GM12878 (cell line): ENCODE results near the gene IP6K3. TPM values are rescaled to one million over a fixed set of nuclear protein-coding genes. Genes with fewer than 3 reads are reported as not detected.

Experiments used
- ATAC-seq: fragments of 200-7000 bp; cut with Tn5 transposase; 3 replicates; pipeline ENCODE4 v1.9.1; 2020; ENCODE audit warnings: mild to moderate bottlenecking, moderate library complexity
- BruUV-seq: library from RNA; stranded (reverse); fragments of 400-500 nt; replicated peaks from 2 replicates; lab custom pipeline; 2021; lab: Mats Ljungman, UMichigan
- CTCF ChIA-PET: fragments of 300-600 bp; sonication (Branson Sonifier 250); formaldehyde crosslinking; extraction: SDS; loops from one replicate; lab custom pipeline; 2021; ENCODE audit warnings: inconsistent platforms; lab: Yijun Ruan, JAX
- POLR2A ChIA-PET: fragments of 350-600 bp; formaldehyde crosslinking; extraction: SDS; loops from one replicate; lab custom pipeline; 2021; ENCODE audit warnings: inconsistent platforms; lab: Charles Lee
- RAD21 ChIA-PET: fragments of 300-600 bp; sonication (Branson Sonifier 250); formaldehyde crosslinking; loops from one replicate; lab custom pipeline; 2023; ENCODE audit warnings: antibody characterized with exemption; ENCODE audit not compliant: unreplicated experiment; lab: Charles Lee
- SMC1A ChIA-PET: fragments of 300-600 bp; sonication (Branson Sonifier 250); formaldehyde crosslinking; loops from one replicate; lab custom pipeline; 2023; ENCODE audit not compliant: unreplicated experiment, uncharacterized antibody; lab: Charles Lee
- DNase-seq: peaks from one replicate; pipeline ENCODE4 v3.0.0-alpha.2; 2011; ENCODE audit warnings: low read depth, low spot score
- FAIRE-seq: peaks from 3 replicates; lab custom pipeline; 2011; peaks lifted over from hg19 to GRCh38; lab: Jason Lieb, UNC
- H2AFZ ChIP-seq: 2 replicates; pipeline ENCODE4 v1.6.0; 2011; ENCODE audit warnings: low read depth, low read length, control low read depth; ENCODE audit not compliant: control insufficient read depth
- H3K27ac ChIP-seq: 2 replicates; pipeline ENCODE4 v1.5.1; 2011; ENCODE audit warnings: control low read depth; ENCODE audit not compliant: control insufficient read depth, insufficient read depth
- H3K27me3 ChIP-seq, 2 experiments: replicated peaks in 1 of 2; 2 replicates each; pipeline versions ENCODE4 v1.6.0 to v1.6.1; 2011; ENCODE audit warnings: low read length in 1 of 2; ENCODE audit not compliant: control insufficient read depth in 2 of 2, insufficient read depth in 2 of 2
- H3K36me3 ChIP-seq, 2 experiments: 2 replicates each; pipeline ENCODE4 v1.5.1; 2011; ENCODE audit warnings: low read length in 1 of 2; ENCODE audit not compliant: control insufficient read depth in 2 of 2, insufficient read depth in 2 of 2
- H3K4me1 ChIP-seq: 2 replicates; pipeline ENCODE4 v1.6.1; 2011; ENCODE audit warnings: mild to moderate bottlenecking, low read length, moderate library complexity, mixed read lengths; ENCODE audit not compliant: control insufficient read depth, insufficient read depth
- H3K4me2 ChIP-seq: 2 replicates; pipeline ENCODE4 v1.6.0; 2011; ENCODE audit warnings: control low read depth; ENCODE audit not compliant: control insufficient read depth, insufficient read depth
- H3K4me3 ChIP-seq: fragments of 200-600 bp; sonication (generic); 2 replicates; pipeline ENCODE4 v1.5.1; 2016
- H3K79me2 ChIP-seq: 2 replicates; pipeline ENCODE4 v1.6.0; 2011; ENCODE audit warnings: low read length; ENCODE audit not compliant: control insufficient read depth, insufficient read depth
- H3K9ac ChIP-seq: 2 replicates; pipeline ENCODE4 v1.8.0; 2011; ENCODE audit warnings: low read length, control low read depth, mixed read lengths; ENCODE audit not compliant: control insufficient read depth, insufficient read depth
- H3K9me3 ChIP-seq: replicated peaks from 3 replicates; pipeline ENCODE4 v1.5.1; 2011; ENCODE audit warnings: mild to moderate bottlenecking, low read length; ENCODE audit not compliant: control insufficient read depth, insufficient read depth
- H4K20me1 ChIP-seq: 2 replicates; pipeline ENCODE4 v1.6.0; 2011; ENCODE audit not compliant: control insufficient read depth, insufficient read depth
- ATF7 ChIP-seq: fragments of 450-650 bp; IDR thresholded peaks from 2 replicates; pipeline ENCODE4 v1.6.1; 2016; ENCODE audit warnings: low read depth, mild to moderate bottlenecking
- EZH2 ChIP-seq: IDR thresholded peaks from 2 replicates; pipeline ENCODE4 v1.6.1; 2012; ENCODE audit warnings: low read depth, mild to moderate bottlenecking, control low read depth, inconsistent platforms, low read length, borderline replicate concordance; ENCODE audit not compliant: control insufficient read depth
- FOXM1 ChIP-seq: IDR thresholded peaks from 2 replicates; pipeline ENCODE4 v1.6.1; 2012; ENCODE audit warnings: low read depth, mild to moderate bottlenecking, inconsistent platforms, low read length, moderate library complexity
- NFYB ChIP-seq: IDR thresholded peaks from 2 replicates; pipeline ENCODE4 v1.6.1; 2011; ENCODE audit warnings: low read depth, mild to moderate bottlenecking, low read length, improper control_type of control experiment, moderate library complexity; ENCODE audit not compliant: insufficient read depth
- RCOR1 ChIP-seq: conservative IDR thresholded peaks from 2 replicates; pipeline ENCODE4 v1.6.1; 2012; ENCODE audit warnings: low read depth, low read length, improper control_type of control experiment
- RUNX3 ChIP-seq: IDR thresholded peaks from 2 replicates; pipeline ENCODE4 v1.6.1; 2012; ENCODE audit warnings: low read length, inconsistent platforms
- SMARCA5 ChIP-seq: fragments of 450-650 bp; IDR thresholded peaks from 2 replicates; pipeline ENCODE4 v1.6.1; 2017; ENCODE audit warnings: mild to moderate bottlenecking
- WRNIP1 ChIP-seq: IDR thresholded peaks from 2 replicates; pipeline ENCODE4 v1.6.1; 2011; ENCODE audit warnings: low read depth, low read length, improper control_type of control experiment, borderline replicate concordance
- ZNF207 ChIP-seq: fragments of 450-650 bp; IDR thresholded peaks from 2 replicates; pipeline ENCODE4 v1.6.1; 2014; ENCODE audit warnings: antibody characterized with exemption, mild to moderate bottlenecking, borderline replicate concordance
- ZNF217 ChIP-seq: fragments of 450-650 bp; IDR thresholded peaks from 2 replicates; pipeline ENCODE4 v1.6.1; 2017; ENCODE audit warnings: antibody characterized with exemption, mild to moderate bottlenecking
- WGBS: methylation state at CpG from one replicate; pipeline ENCODE4 v1.1.6; 2016; ENCODE audit warnings: low lambda C conversion rate; ENCODE audit not compliant: insufficient replicate concordance, insufficient coverage; ENCODE audit errors: missing lambda C conversion rate; 5-methylcytosine and 5-hydroxymethylcytosine counted together
- in situ Hi-C: fragments of 300-500 bp; cut with MboI; formaldehyde crosslinking; loops from 9 replicates; pipeline ENCODE4 v1.14.3; 2018; ENCODE audit warnings: mixed read lengths
- intact Hi-C: fragments of 100-400 bp; cut with micrococcal nuclease; formaldehyde crosslinking; loops from one replicate; pipeline ENCODE4 v1.14.2; 2022; ENCODE audit not compliant: unreplicated experiment
- polyA plus RNA-seq, 11 experiments: library from polyadenylated mRNA; depleted of rRNA in 4 of 11; unstranded in 6 of 11; stranded (reverse) in 5 of 11; fragments of >200 nt; fragmentation: Nextera tagmentation in 4 of 11; fragmentation: Illumina TruSeq in 1 of 11; extraction: Ambion mirVana in 4 of 11; extraction: Trizol in 1 of 11; gene quantifications; 1 replicate in 1 of 11; 2 replicates in 10 of 11; pipeline versions ENCODE4 v1.2.1 to v1.2.3, GENCODE V29; 2011 to 2016; ENCODE audit warnings: inconsistent platforms in 2 of 11, missing spikeins in 2 of 11, low read depth in 1 of 11
- total RNA-seq, 4 experiments: library from RNA; depleted of rRNA in 3 of 4; stranded (reverse); fragments of >200 nt in 3 of 4; fragmentation: Illumina TruSeq in 1 of 4; extraction: Trizol in 1 of 4; gene quantifications; 2 replicates each; pipeline versions ENCODE4 v1.2.1 to v1.2.3, GENCODE V29; 2013 to 2021
- TF ChIP-seq, protein P1 (sequence below): IDR thresholded peaks from 2 replicates; pipeline ENCODE4 v1.6.1; 2012; ENCODE audit warnings: mild to moderate bottlenecking, low read depth, low read length
- TF ChIP-seq, protein P2 (sequence below): fragments of 450-650 bp; IDR thresholded peaks from 2 replicates; pipeline ENCODE4 v1.6.1; 2016; ENCODE audit warnings: mild to moderate bottlenecking, moderate library complexity, borderline replicate concordance
- TF ChIP-seq, protein P3 (sequence below): fragments of 150-350 bp; IDR thresholded peaks from 2 replicates; pipeline ENCODE4 v1.6.1; 2014; ENCODE audit warnings: mild to moderate bottlenecking, low read depth, low read length

IP6K3 gene
- total and polyA plus RNA-seq, 10 of the 15 experiments (the other 5 are each of a cell fraction or from before 2014, with no cell fraction given): 0.02 to 0.15 (median 0.09) TPM; not detected in 7

DNA sequence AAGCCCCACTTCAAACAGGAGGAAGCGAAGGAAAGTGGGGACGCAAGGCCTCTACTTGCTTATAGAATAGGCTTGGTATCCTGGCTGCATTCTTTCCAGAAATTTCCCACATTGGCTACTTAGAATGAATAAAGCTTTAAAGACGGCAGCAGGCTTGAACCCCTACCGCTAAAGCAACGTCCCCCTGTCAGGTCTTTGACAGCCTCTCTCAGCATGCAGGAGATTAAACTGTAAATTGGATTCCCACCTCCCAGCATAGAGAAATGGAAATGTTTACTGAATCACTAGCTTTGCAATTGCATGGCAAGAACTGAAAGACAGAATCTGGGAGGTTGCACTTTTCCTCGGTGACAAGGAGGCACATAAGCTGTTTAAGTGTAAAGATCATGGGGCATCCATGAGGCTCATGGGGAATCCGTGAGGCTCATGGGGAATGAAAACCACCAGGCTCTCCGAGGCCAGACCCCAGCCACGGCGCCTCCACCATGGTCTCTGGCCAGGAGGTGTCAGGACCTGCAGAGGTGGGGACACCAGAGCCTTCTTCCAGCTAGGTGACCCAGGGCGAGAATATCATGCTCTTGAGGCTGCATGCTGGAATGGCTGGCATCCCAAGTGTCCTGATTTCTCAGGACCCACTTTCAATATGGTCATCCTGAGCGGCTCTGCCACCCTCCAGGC lies 31.9 kb upstream of the IP6K3 start:
- POLR2A ChIA-PET: interaction anchor here (0.5 kb wide), 1 partner anchor 1054 kb away, joined by 3 read pairs; no protein-coding TSS in a partner anchor
- intact Hi-C loops: no loop called here

More for the DNA sequence above, 31.9 kb upstream of the IP6K3 start:
- Histone ChIP-seq H2AFZ (no peak overlapping the region), H3K27ac (no peak overlapping the region), H3K4me2 (no peak overlapping the region), H3K4me3 (no peak overlapping the region), H3K4me1 (no peaks in the 10 kb centered on the region)
- DNase-seq: no peak
- RAD21 ChIA-PET: no interaction called here
- no peak for ATAC-seq
- BruUV-seq: no TSS peak
- WGBS: 97% methylated on average over 12 of the region's 12 CpGs
- TF ChIP-seq RCOR1: no peak
- no peak for TF ChIP-seq FOXM1
- TF ChIP-seq ZNF217: no peak
- TF ChIP-seq, protein P1, sequence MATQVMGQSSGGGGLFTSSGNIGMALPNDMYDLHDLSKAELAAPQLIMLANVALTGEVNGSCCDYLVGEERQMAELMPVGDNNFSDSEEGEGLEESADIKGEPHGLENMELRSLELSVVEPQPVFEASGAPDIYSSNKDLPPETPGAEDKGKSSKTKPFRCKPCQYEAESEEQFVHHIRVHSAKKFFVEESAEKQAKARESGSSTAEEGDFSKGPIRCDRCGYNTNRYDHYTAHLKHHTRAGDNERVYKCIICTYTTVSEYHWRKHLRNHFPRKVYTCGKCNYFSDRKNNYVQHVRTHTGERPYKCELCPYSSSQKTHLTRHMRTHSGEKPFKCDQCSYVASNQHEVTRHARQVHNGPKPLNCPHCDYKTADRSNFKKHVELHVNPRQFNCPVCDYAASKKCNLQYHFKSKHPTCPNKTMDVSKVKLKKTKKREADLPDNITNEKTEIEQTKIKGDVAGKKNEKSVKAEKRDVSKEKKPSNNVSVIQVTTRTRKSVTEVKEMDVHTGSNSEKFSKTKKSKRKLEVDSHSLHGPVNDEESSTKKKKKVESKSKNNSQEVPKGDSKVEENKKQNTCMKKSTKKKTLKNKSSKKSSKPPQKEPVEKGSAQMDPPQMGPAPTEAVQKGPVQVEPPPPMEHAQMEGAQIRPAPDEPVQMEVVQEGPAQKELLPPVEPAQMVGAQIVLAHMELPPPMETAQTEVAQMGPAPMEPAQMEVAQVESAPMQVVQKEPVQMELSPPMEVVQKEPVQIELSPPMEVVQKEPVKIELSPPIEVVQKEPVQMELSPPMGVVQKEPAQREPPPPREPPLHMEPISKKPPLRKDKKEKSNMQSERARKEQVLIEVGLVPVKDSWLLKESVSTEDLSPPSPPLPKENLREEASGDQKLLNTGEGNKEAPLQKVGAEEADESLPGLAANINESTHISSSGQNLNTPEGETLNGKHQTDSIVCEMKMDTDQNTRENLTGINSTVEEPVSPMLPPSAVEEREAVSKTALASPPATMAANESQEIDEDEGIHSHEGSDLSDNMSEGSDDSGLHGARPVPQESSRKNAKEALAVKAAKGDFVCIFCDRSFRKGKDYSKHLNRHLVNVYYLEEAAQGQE: no peak
- no peak for TF ChIP-seq ATF7
- TF ChIP-seq, protein P2, sequence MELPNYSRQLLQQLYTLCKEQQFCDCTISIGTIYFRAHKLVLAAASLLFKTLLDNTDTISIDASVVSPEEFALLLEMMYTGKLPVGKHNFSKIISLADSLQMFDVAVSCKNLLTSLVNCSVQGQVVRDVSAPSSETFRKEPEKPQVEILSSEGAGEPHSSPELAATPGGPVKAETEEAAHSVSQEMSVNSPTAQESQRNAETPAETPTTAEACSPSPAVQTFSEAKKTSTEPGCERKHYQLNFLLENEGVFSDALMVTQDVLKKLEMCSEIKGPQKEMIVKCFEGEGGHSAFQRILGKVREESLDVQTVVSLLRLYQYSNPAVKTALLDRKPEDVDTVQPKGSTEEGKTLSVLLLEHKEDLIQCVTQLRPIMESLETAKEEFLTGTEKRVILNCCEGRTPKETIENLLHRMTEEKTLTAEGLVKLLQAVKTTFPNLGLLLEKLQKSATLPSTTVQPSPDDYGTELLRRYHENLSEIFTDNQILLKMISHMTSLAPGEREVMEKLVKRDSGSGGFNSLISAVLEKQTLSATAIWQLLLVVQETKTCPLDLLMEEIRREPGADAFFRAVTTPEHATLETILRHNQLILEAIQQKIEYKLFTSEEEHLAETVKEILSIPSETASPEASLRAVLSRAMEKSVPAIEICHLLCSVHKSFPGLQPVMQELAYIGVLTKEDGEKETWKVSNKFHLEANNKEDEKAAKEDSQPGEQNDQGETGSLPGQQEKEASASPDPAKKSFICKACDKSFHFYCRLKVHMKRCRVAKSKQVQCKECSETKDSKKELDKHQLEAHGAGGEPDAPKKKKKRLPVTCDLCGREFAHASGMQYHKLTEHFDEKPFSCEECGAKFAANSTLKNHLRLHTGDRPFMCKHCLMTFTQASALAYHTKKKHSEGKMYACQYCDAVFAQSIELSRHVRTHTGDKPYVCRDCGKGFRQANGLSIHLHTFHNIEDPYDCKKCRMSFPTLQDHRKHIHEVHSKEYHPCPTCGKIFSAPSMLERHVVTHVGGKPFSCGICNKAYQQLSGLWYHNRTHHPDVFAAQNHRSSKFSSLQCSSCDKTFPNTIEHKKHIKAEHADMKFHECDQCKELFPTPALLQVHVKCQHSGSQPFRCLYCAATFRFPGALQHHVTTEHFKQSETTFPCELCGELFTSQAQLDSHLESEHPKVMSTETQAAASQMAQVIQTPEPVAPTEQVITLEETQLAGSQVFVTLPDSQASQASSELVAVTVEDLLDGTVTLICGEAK: no peak
- TF ChIP-seq, protein P3, sequence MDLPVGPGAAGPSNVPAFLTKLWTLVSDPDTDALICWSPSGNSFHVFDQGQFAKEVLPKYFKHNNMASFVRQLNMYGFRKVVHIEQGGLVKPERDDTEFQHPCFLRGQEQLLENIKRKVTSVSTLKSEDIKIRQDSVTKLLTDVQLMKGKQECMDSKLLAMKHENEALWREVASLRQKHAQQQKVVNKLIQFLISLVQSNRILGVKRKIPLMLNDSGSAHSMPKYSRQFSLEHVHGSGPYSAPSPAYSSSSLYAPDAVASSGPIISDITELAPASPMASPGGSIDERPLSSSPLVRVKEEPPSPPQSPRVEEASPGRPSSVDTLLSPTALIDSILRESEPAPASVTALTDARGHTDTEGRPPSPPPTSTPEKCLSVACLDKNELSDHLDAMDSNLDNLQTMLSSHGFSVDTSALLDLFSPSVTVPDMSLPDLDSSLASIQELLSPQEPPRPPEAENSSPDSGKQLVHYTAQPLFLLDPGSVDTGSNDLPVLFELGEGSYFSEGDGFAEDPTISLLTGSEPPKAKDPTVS: no peak
- TF ChIP-seq ZNF207: no peak
- TF ChIP-seq EZH2: no peak
- no peak for TF ChIP-seq NFYB
- no peak for TF ChIP-seq SMARCA5
- no peak for TF ChIP-seq WRNIP1
- no peak for TF ChIP-seq RUNX3
- TF ChIP-seq, all 136 proteins: peak for 0
- Histone ChIP-seq H3K79me2 (no peaks in the 10 kb centered on the region), H3K27me3 (no peaks in the 10 kb centered on the region), H3K9ac (no peak overlapping the region), H3K36me3 (peaks cover 15 to 42% of the 10 kb centered on the region in 2 experiments), H4K20me1 (no peaks in the 10 kb centered on the region), H3K9me3 (no peaks in the 10 kb centered on the region)
- ChIA-PET CTCF (interaction anchor here (0.6 to 4.9 kb wide), 4 partner anchors 9 to 923 kb away, joined by 3 to 33 read pairs (median 4); partner anchors contain the start of gene UQCC2), SMC1A (no interaction called here)
- in situ Hi-C loops: no loop called here
- FAIRE-seq: no peak
